ENCODE measurements around the gene SERPINB2.
"Not testable (repeated sequence)": the region's sequence is repeated elsewhere in the genome, so short reads cannot be mapped to it uniquely, and the experiment has no call there.

SERPINB2 gene

GRCh38 chr18:63940008-63940407 lies 52.5 kb downstream of the SERPINB2 start:
- DNase-seq = no peak

- not testable (repeated sequence) for DNase-seq
These were observed 53.1 kb downstream of the SERPINB2 start for GRCh38 chr18:63940543-63941050.

GRCh38 chr18:63947051-63947790 lies 59.7 kb downstream of the SERPINB2 start:
- DNase-seq = no peak

- DNase-seq = peak; percentile 51 to 61
These were observed 61.7 kb downstream of the SERPINB2 start, which contains the start of gene HMSD for GRCh38 chr18:63949068-63949737. Gene HMSD, plus strand, starts transcription at chr18:63949301. Its CDS starts 4,155 bp downstream, at chr18:63953456.

- no peak for DNase-seq
These were observed 63.8 kb downstream of the SERPINB2 start for GRCh38 chr18:63951302-63951705.
